Liver (tissue), 3 donors: ENCODE results near the gene SMOC2.

ENCODE experiments used
- ATF3 ChIP-seq: IDR thresholded peaks from 2 replicates; pipeline ENCODE4 v1.6.1; 2016; ENCODE audit warnings: antibody characterized with exemption
- CTCF ChIP-seq: fragments of 150-350 bp; IDR thresholded peaks from 2 replicates; pipeline ENCODE4 v1.5.1; 2017; ENCODE audit warnings: improper control_type of control experiment, low read depth, low read length; ENCODE audit not compliant: missing input control
- FOXA1 ChIP-seq: IDR thresholded peaks from 2 replicates; pipeline ENCODE4 v1.6.1; 2016; ENCODE audit warnings: antibody characterized with exemption
- HNF4A ChIP-seq, 2 donors: conservative IDR thresholded peaks; 2 replicates each; pipeline ENCODE4 v1.6.1; 2016; ENCODE audit warnings: antibody characterized with exemption in 2 of 2, mild to moderate bottlenecking in 2 of 2
- JUND ChIP-seq, 2 donors: IDR thresholded peaks; 2 replicates each; pipeline ENCODE4 v1.6.1; 2016; ENCODE audit warnings: antibody characterized with exemption in 2 of 2
- MAX ChIP-seq: IDR thresholded peaks from 2 replicates; pipeline ENCODE4 v1.6.1; 2016; ENCODE audit warnings: antibody characterized with exemption
- NR2F2 ChIP-seq: IDR thresholded peaks from 2 replicates; pipeline ENCODE4 v1.6.1; 2016; ENCODE audit warnings: antibody characterized with exemption
- RAD21 ChIP-seq, 2 donors: IDR thresholded peaks; 2 replicates each; pipeline ENCODE4 v1.6.1; 2016; ENCODE audit warnings: antibody characterized with exemption in 2 of 2, mild to moderate bottlenecking in 2 of 2
- SP1 ChIP-seq: IDR thresholded peaks from 2 replicates; pipeline ENCODE4 v1.6.1; 2018; ENCODE audit warnings: antibody characterized with exemption, mild to moderate bottlenecking
- ZBTB33 ChIP-seq: IDR thresholded peaks from 2 replicates; pipeline ENCODE4 v1.6.1; 2016; ENCODE audit warnings: antibody characterized with exemption
- donor health status: healthy.
- donor health status: healthy.

GRCh38 chr6:168468045-168468444 is 27.1 kb downstream of the SMOC2 start:
- TF ChIP-seq ATF3: no peak
- no peak for TF ChIP-seq CTCF
- TF ChIP-seq RAD21 (IDR thresholded peaks at IDR 0.05): no peak
- TF ChIP-seq NR2F2: no peak
- TF ChIP-seq HNF4A (conservative IDR thresholded peaks at IDR 0.05): no peak
- no peak for TF ChIP-seq FOXA1
- no peak for TF ChIP-seq ZBTB33
- TF ChIP-seq JUND (IDR thresholded peaks at IDR 0.05): no peak
- no peak for TF ChIP-seq MAX
- no peak for TF ChIP-seq SP1
